K562 (cell line): ENCODE data around the gene SERPINE2. TPM values are rescaled to one million over a fixed set of nuclear protein-coding genes. Genes with fewer than 3 reads are reported as not detected.

Experiments
- MCM3 ChIP-seq: fragments of 450-650 bp; IDR thresholded peaks from 2 replicates; pipeline ENCODE4 v1.6.1; 2016
- MCM7 ChIP-seq, 2 experiments: fragments of 450-650 bp; IDR thresholded peaks; 2 replicates each; pipeline ENCODE4 v1.6.1; 2016 to 2018
- NR2F6 ChIP-seq: fragments of 450-650 bp; formaldehyde crosslinking; IDR thresholded peaks from 2 replicates; pipeline ENCODE4 v1.4.0; 2020; ENCODE audit warnings: mild to moderate bottlenecking
- PHTF2 ChIP-seq: fragments of 250-450 bp; sonication (Bioruptor Pico); IDR thresholded peaks from 2 replicates; pipeline ENCODE4 v1.5.0; 2021; ENCODE audit warnings: mild to moderate bottlenecking
- polyA plus RNA-seq, 8 experiments: library from polyadenylated mRNA; depleted of rRNA in 4 of 8; stranded (reverse) in 5 of 8; unstranded in 3 of 8; fragments of >200 nt; fragmentation: Nextera tagmentation in 2 of 8; fragmentation: Illumina TruSeq in 1 of 8; extraction: Ambion mirVana in 2 of 8; extraction: Trizol in 1 of 8; gene quantifications; 2 replicates each; pipeline versions ENCODE4 v1.2.1 to v1.2.3, GENCODE V29; 2011 to 2014; ENCODE audit warnings: inconsistent platforms in 1 of 8, missing spikeins in 1 of 8
- total RNA-seq, 7 experiments: library from RNA; depleted of rRNA in 6 of 7; stranded (reverse); fragments of >200 nt in 6 of 7; fragmentation: Illumina TruSeq in 2 of 7; extraction: Trizol in 2 of 7; gene quantifications; 2 replicates each; pipeline versions ENCODE4 v1.2.1 to v1.2.3, GENCODE V29; 2011 to 2021; ENCODE audit warnings: low replicate concordance in 1 of 7
- TF ChIP-seq, protein P1 (sequence below), 2 experiments: fragments of 450-650 bp in 1 of 2; sonication (generic) in 1 of 2; formaldehyde crosslinking in 1 of 2; IDR thresholded peaks; 2 replicates each; pipeline versions ENCODE4 v1.7.1 to v1.9.0; 2016 to 2022; ENCODE audit warnings: inconsistent platforms in 1 of 2, mild to moderate bottlenecking in 1 of 2, missing genetic modification reagents in 1 of 2
- TF ChIP-seq, protein P2 (sequence below), 3 experiments: IDR thresholded peaks in 2 of 3; conservative IDR thresholded peaks in 1 of 3; 2 replicates each; pipeline ENCODE4 v1.5.1; 2011 to 2012; ENCODE audit warnings: low read length in 3 of 3, mild to moderate bottlenecking in 3 of 3, control low read depth in 2 of 3, improper control_type of control experiment in 1 of 3, inconsistent platforms in 1 of 3, low read depth in 1 of 3, mixed read lengths in 1 of 3, moderate library complexity in 1 of 3; ENCODE audit not compliant: insufficient read depth in 2 of 3

The SERPINE2 gene
- total and polyA plus RNA-seq, 9 of the 15 experiments (the other 6 are each of a cell fraction or from before 2014, with no cell fraction given) = 0.03 to 0.16 (median 0.13) TPM; not detected in 6

DNA sequence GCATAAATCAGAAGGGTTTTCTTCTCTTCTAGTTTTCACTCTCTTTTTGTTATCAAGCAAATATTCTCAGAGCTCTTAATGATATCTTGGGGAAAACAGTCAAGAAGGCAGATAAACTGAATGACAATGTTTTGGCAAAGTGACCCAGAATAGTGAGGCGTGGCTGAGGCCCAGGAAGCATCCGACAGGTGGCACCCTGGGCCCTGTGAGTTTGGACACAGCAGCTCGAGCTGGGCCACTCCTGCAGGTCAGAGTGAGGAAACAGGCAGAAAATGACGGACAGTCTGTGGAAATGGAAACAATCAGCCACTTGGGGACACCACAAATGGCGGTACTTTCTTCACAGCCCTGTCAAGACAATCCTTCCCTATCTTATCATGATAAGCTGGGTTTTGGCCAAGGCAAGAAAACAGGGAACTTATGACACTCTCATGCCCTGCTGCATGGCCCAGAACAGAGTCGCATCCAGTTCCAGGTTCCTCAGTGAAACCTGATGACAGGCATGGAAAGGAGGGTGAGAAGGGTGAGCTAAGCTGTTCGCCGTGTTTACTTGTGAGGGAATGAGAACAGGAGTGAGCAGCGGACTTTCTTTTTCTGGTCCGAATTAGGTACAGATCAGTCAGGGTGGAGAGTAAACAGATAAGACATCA, 49.8 kb downstream of the SERPINE2 start (continued):
- TF ChIP-seq, protein P1, sequence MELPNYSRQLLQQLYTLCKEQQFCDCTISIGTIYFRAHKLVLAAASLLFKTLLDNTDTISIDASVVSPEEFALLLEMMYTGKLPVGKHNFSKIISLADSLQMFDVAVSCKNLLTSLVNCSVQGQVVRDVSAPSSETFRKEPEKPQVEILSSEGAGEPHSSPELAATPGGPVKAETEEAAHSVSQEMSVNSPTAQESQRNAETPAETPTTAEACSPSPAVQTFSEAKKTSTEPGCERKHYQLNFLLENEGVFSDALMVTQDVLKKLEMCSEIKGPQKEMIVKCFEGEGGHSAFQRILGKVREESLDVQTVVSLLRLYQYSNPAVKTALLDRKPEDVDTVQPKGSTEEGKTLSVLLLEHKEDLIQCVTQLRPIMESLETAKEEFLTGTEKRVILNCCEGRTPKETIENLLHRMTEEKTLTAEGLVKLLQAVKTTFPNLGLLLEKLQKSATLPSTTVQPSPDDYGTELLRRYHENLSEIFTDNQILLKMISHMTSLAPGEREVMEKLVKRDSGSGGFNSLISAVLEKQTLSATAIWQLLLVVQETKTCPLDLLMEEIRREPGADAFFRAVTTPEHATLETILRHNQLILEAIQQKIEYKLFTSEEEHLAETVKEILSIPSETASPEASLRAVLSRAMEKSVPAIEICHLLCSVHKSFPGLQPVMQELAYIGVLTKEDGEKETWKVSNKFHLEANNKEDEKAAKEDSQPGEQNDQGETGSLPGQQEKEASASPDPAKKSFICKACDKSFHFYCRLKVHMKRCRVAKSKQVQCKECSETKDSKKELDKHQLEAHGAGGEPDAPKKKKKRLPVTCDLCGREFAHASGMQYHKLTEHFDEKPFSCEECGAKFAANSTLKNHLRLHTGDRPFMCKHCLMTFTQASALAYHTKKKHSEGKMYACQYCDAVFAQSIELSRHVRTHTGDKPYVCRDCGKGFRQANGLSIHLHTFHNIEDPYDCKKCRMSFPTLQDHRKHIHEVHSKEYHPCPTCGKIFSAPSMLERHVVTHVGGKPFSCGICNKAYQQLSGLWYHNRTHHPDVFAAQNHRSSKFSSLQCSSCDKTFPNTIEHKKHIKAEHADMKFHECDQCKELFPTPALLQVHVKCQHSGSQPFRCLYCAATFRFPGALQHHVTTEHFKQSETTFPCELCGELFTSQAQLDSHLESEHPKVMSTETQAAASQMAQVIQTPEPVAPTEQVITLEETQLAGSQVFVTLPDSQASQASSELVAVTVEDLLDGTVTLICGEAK (IDR thresholded peaks at IDR 0.05) = no peak
- TF ChIP-seq, protein P1 (CRISPR knock-in tag; IDR thresholded peaks at IDR 0.05) = no peak
- TF ChIP-seq PHTF2 (CRISPR knock-in tag) (no peak), NR2F6 (CRISPR knock-in tag) (no peak), MCM7 (IDR thresholded peaks at IDR 0.05) (no peak), MCM3 (no peak)
- TF ChIP-seq, protein P2, sequence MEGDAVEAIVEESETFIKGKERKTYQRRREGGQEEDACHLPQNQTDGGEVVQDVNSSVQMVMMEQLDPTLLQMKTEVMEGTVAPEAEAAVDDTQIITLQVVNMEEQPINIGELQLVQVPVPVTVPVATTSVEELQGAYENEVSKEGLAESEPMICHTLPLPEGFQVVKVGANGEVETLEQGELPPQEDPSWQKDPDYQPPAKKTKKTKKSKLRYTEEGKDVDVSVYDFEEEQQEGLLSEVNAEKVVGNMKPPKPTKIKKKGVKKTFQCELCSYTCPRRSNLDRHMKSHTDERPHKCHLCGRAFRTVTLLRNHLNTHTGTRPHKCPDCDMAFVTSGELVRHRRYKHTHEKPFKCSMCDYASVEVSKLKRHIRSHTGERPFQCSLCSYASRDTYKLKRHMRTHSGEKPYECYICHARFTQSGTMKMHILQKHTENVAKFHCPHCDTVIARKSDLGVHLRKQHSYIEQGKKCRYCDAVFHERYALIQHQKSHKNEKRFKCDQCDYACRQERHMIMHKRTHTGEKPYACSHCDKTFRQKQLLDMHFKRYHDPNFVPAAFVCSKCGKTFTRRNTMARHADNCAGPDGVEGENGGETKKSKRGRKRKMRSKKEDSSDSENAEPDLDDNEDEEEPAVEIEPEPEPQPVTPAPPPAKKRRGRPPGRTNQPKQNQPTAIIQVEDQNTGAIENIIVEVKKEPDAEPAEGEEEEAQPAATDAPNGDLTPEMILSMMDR (IDR thresholded peaks at IDR 0.05 in 2 of 3, conservative IDR thresholded peaks at IDR 0.05 in 1 of 3; ENCODE audit: insufficient read depth in 2 of 3, low read depth in 1 of 3, low read length in 3 of 3) = peak; percentile 46 to 56 (median 52)
